Measurements from ENCODE around the gene ATP10B.

ATP10B gene

DNA sequence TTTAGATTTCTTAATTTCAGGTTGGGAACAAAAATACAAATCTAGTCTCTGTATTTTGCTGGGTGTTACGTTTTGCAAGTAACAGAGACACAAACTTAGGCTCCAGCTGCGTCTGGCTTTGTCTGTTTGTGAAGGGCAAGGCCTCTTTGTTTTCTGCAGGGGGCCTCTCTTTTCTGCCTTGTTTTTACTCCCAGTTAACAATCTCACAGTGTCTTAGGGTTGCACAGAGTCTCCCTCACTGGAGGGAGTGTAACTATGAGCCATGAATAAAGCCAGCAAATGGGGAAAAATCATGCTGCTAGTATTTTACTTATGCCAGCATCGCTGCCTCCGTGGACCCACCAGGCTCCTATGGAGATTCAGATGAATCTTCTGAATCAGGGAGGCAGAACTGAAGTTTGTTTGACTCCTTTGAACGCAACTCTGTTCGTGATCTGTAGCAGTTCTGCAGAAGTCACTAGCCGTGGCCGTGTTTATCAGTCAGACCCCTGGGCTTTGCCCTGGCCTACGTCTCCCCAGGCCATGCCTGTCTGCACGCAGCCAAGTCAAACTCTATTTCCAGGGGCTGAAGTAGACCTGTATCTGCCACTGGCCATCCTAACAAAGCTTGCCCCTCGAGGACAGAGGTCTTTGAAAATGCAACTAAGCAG, 77.2 kb downstream of the ATP10B start:
- Histone ChIP-seq H3K4me2 (ENCODE audit: low read depth, low read length, poor library complexity, severe bottlenecking) (no peak overlapping the region), H3K27ac (ENCODE audit: low read depth, low read length) (no peak overlapping the region), H2AFZ (ENCODE audit: low read depth, low read length, severe bottlenecking) (no peak overlapping the region), H3K27me3 (ENCODE audit: low read length) (no peaks in the 10 kb centered on the region), H3K79me2 (ENCODE audit: insufficient read depth, low read length) (no peaks in the 10 kb centered on the region), H4K20me1 (ENCODE audit: low read depth, low read length) (no peaks in the 10 kb centered on the region), H3K9ac (ENCODE audit: low read length) (no peak overlapping the region), H3K36me3 (ENCODE audit: low read length) (no peaks in the 10 kb centered on the region), H3F3A (ENCODE audit: insufficient read depth) (no peaks in the 10 kb centered on the region), H3K9me2 (replicated peaks; ENCODE audit: insufficient read depth, low read length) (no peaks in the 10 kb centered on the region), H3K9me3 (ENCODE audit: insufficient read depth, low read length) (no peaks in the 10 kb centered on the region), H3K4me3 (ENCODE audit: insufficient read depth, low read length, poor library complexity, severe bottlenecking) (no peak overlapping the region)
- TF ChIP-seq, protein P1, sequence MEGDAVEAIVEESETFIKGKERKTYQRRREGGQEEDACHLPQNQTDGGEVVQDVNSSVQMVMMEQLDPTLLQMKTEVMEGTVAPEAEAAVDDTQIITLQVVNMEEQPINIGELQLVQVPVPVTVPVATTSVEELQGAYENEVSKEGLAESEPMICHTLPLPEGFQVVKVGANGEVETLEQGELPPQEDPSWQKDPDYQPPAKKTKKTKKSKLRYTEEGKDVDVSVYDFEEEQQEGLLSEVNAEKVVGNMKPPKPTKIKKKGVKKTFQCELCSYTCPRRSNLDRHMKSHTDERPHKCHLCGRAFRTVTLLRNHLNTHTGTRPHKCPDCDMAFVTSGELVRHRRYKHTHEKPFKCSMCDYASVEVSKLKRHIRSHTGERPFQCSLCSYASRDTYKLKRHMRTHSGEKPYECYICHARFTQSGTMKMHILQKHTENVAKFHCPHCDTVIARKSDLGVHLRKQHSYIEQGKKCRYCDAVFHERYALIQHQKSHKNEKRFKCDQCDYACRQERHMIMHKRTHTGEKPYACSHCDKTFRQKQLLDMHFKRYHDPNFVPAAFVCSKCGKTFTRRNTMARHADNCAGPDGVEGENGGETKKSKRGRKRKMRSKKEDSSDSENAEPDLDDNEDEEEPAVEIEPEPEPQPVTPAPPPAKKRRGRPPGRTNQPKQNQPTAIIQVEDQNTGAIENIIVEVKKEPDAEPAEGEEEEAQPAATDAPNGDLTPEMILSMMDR (IDR thresholded peaks at IDR 0.05; ENCODE audit: insufficient read depth, low read length, poor library complexity, severe bottlenecking) = no peak
- no peak for TF ChIP-seq EZH2phosphoT487 (conservative IDR thresholded peaks at IDR 0.05; ENCODE audit: low read length)

DNA sequence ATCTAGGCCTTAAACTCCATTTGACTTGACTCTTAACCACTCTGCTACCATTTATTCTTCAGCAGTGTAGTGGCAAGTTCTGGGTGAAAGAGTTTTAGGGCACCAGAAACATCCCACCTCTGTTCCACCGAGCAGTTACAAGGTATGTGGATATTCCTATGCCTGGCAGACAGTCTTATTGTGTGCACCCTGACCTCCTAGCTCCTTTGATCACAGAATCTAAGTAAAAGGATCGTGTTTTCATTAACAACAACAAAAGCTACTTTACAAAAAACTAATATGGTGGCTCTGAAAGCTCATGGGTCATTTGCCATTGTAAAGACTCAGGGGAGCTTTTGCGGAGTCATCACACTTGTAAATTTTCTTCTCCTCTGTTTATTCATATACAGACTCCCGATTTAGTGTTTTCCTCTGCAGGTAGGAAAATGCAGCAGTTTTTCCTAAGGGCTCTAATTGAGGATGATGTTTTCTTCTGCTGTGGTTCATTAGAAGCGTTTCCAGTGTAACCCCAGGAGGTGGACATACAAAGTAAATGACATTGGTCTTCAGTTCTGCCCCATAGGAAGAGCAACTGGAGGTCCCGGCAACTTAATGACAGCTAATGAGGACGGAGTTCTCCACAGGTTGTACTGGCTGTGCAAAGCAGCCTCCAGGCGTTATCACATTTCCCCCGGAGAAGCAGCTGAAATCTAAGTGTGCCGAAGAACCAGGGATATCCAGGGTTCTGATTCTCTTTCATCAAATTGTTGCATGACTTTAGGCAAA, 78.2 kb downstream of the ATP10B start:
- Histone ChIP-seq H4K20me1 (ENCODE audit: low read depth, low read length) (no peaks in the 10 kb centered on the region), H3K4me2 (ENCODE audit: low read depth, low read length, poor library complexity, severe bottlenecking) (no peak overlapping the region), H3F3A (ENCODE audit: insufficient read depth) (no peaks in the 10 kb centered on the region), H3K9me2 (replicated peaks; ENCODE audit: insufficient read depth, low read length) (no peaks in the 10 kb centered on the region), H3K36me3 (ENCODE audit: low read length) (no peaks in the 10 kb centered on the region), H3K27ac (ENCODE audit: low read depth, low read length) (no peak overlapping the region), H2AFZ (ENCODE audit: low read depth, low read length, severe bottlenecking) (no peak overlapping the region), H3K27me3 (ENCODE audit: low read length) (no peaks in the 10 kb centered on the region), H3K4me3 (ENCODE audit: insufficient read depth, low read length, poor library complexity, severe bottlenecking) (no peak overlapping the region), H3K9ac (ENCODE audit: low read length) (no peak overlapping the region), H3K79me2 (ENCODE audit: insufficient read depth, low read length) (no peaks in the 10 kb centered on the region), H3K9me3 (ENCODE audit: insufficient read depth, low read length) (no peaks in the 10 kb centered on the region)
- TF ChIP-seq, protein P1 (IDR thresholded peaks at IDR 0.05; ENCODE audit: insufficient read depth, low read length, poor library complexity, severe bottlenecking) = no peak
- no peak for TF ChIP-seq EZH2phosphoT487 (conservative IDR thresholded peaks at IDR 0.05; ENCODE audit: low read length)

DNA sequence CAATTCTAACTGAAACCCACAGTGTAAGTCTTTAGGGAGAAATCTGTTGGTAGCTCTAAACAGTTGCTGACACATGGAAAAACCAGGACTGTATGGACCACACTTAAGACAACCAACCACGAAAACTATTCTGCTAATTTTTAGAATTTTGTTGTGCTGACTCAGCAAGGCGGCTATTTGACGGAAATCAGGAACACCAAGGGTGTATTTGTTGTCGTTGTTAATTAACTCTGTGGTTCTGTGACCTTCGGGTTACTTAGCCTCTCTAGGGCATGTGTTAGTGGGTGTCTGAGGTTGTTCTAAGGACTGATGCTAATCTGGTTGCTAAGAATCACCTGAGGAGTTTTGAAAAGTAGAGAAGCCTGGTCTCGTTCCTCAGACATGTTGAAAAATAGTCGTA, 79.2 kb downstream of the ATP10B start:
- Histone ChIP-seq H3K36me3 (ENCODE audit: low read length) (no peaks in the 10 kb centered on the region), H3K4me3 (ENCODE audit: insufficient read depth, low read length, poor library complexity, severe bottlenecking) (no peak overlapping the region), H4K20me1 (ENCODE audit: low read depth, low read length) (no peaks in the 10 kb centered on the region), H2AFZ (ENCODE audit: low read depth, low read length, severe bottlenecking) (no peak overlapping the region), H3K9me2 (replicated peaks; ENCODE audit: insufficient read depth, low read length) (no peaks in the 10 kb centered on the region), H3K9ac (ENCODE audit: low read length) (no peak overlapping the region), H3K9me3 (ENCODE audit: insufficient read depth, low read length) (no peaks in the 10 kb centered on the region), H3K27ac (ENCODE audit: low read depth, low read length) (no peak overlapping the region), H3K27me3 (ENCODE audit: low read length) (no peaks in the 10 kb centered on the region), H3K79me2 (ENCODE audit: insufficient read depth, low read length) (no peaks in the 10 kb centered on the region), H3F3A (ENCODE audit: insufficient read depth) (no peaks in the 10 kb centered on the region), H3K4me2 (ENCODE audit: low read depth, low read length, poor library complexity, severe bottlenecking) (no peak overlapping the region)
- TF ChIP-seq, protein P1 (IDR thresholded peaks at IDR 0.05; ENCODE audit: insufficient read depth, low read length, poor library complexity, severe bottlenecking) = no peak
- TF ChIP-seq EZH2phosphoT487 (conservative IDR thresholded peaks at IDR 0.05; ENCODE audit: low read length) = no peak
